HTR-8/SVneo (cell line): ENCODE results near the gene OR51V1.

ENCODE experiments used
- DNase-seq: peaks from one replicate; pipeline ENCODE4 v3.0.0; 2011; ENCODE audit warnings: low spot score, mixed read lengths; ENCODE audit not compliant: insufficient read length
- FAIRE-seq: peaks from 2 replicates; lab custom pipeline; 2011; peaks lifted over from hg19 to GRCh38; lab: Jason Lieb, UNC

Gene OR51V1

GRCh38 chr11:5232176-5232575, 31.7 kb upstream of the OR51V1 start:
- FAIRE-seq (no peak), DNase-seq (no peak)

- no peak for FAIRE-seq
- DNase-seq: no peak
Observed at GRCh38 chr11:5231111-5231510, 30.6 kb upstream of the OR51V1 start.

GRCh38 chr11:5230266-5230665, 29.8 kb upstream of the OR51V1 start:
- no peak for DNase-seq
- FAIRE-seq: no peak

GRCh38 chr11:5229796-5230195, 29.3 kb upstream of the OR51V1 start:
- FAIRE-seq: no peak
- DNase-seq: no peak

- DNase-seq: no peak
- FAIRE-seq: no peak
Observed at GRCh38 chr11:5229356-5229755, 28.9 kb upstream of the OR51V1 start.

- DNase-seq: no peak
- FAIRE-seq: no peak
Observed at GRCh38 chr11:5228124-5228523, 27.6 kb upstream of the OR51V1 start.

- DNase-seq (no peak), FAIRE-seq (no peak)
Observed at GRCh38 chr11:5227681-5228080, 27.2 kb upstream of the OR51V1 start.

- no peak for FAIRE-seq
- DNase-seq: no peak
Observed at GRCh38 chr11:5226732-5227310, 26.3 kb upstream of the OR51V1 start, which contains the start of gene HBB. HBB (minus strand) TSS chr11:5227071; CDS start chr11:5227021, 50 bp downstream.

GRCh38 chr11:5225480-5225871, 25.0 kb upstream of the OR51V1 start:
- DNase-seq (no peak), FAIRE-seq (no peak)

GRCh38 chr11:5224538-5225479, 24.3 kb upstream of the OR51V1 start:
- DNase-seq (no peak), FAIRE-seq (no peak)

GRCh38 chr11:5223686-5224085, 23.2 kb upstream of the OR51V1 start:
- DNase-seq (no peak), FAIRE-seq (no peak)

GRCh38 chr11:5223146-5223545, 22.7 kb upstream of the OR51V1 start:
- no peak for FAIRE-seq

GRCh38 chr11:5210376-5210885, 9.9 kb upstream of the OR51V1 start:
- FAIRE-seq (no peak), DNase-seq (no peak)

More at GRCh38 chr11:5223146-5223545, 22.7 kb upstream of the OR51V1 start:
- no peak for DNase-seq

- DNase-seq (peak; percentile 48), FAIRE-seq (peak; percentile 77)
Observed at GRCh38 chr11:5204787-5205186, 4.3 kb upstream of the OR51V1 start.

- FAIRE-seq: no peak
- DNase-seq: no peak
Observed at GRCh38 chr11:5203366-5203765, 2.9 kb upstream of the OR51V1 start.

- FAIRE-seq: no peak
- no peak for DNase-seq
Observed at GRCh38 chr11:5198285-5198684, 2.2 kb downstream of the OR51V1 start.

GRCh38 chr11:5197536-5197935, 2.9 kb downstream of the OR51V1 start:
- FAIRE-seq (no peak), DNase-seq (no peak)

GRCh38 chr11:5196731-5197130, 3.8 kb downstream of the OR51V1 start:
- FAIRE-seq (no peak), DNase-seq (no peak)

GRCh38 chr11:5196067-5196466, 4.4 kb downstream of the OR51V1 start:
- FAIRE-seq (peak; percentile 4), DNase-seq (no peak)

- FAIRE-seq (no peak), DNase-seq (no peak)
Observed at GRCh38 chr11:5192738-5193137, 7.7 kb downstream of the OR51V1 start.

- FAIRE-seq (no peak), DNase-seq (no peak)
Observed at GRCh38 chr11:5188201-5188600, 12.3 kb downstream of the OR51V1 start.
